Retinal pigment epithelial cell (primary cell): Measurements from ENCODE around the gene CEP295NL.

Source experiments
- DNase-seq: peaks from one replicate; pipeline ENCODE4 v3.0.0-alpha.2; 2010; ENCODE audit warnings: low read depth
- H3K4me3 ChIP-seq: 2 replicates; pipeline ENCODE4 v1.5.1; 2011; ENCODE audit warnings: mild to moderate bottlenecking, low read length, control low read depth, moderate library complexity
- CTCF ChIP-seq: conservative IDR thresholded peaks from 2 replicates; pipeline ENCODE4 v1.5.1; 2011; ENCODE audit warnings: low read depth, low read length, control low read depth, inconsistent platforms

The CEP295NL gene

GRCh38 chr17:78901806-78902205 lies 1.2 kb downstream of the CEP295NL start:
- no peak for TF ChIP-seq CTCF
- no peak overlapping the region for H3K4me3 ChIP-seq
- DNase-seq: no peak

- no peak for DNase-seq
- H3K4me3 ChIP-seq: no peak overlapping the region
- no peak for TF ChIP-seq CTCF
Measured at GRCh38 chr17:78900816-78901215, 2.2 kb downstream of the CEP295NL start.

GRCh38 chr17:78899361-78900260 lies 3.4 kb downstream of the CEP295NL start:
- no peak overlapping the region for H3K4me3 ChIP-seq
- TF ChIP-seq CTCF: no peak
- DNase-seq: peak; percentile 97

- H3K4me3 ChIP-seq: no peak overlapping the region
- DNase-seq: no peak
- TF ChIP-seq CTCF: peak; percentile 8
Measured at GRCh38 chr17:78898947-78899346, 4.1 kb downstream of the CEP295NL start.

- no peak for DNase-seq
- no peak overlapping the region for H3K4me3 ChIP-seq
- no peak for TF ChIP-seq CTCF
Measured at GRCh38 chr17:78898075-78898836, 4.7 kb downstream of the CEP295NL start.

GRCh38 chr17:78897664-78898047 lies 5.3 kb downstream of the CEP295NL start:
- no peak for TF ChIP-seq CTCF
- no peak for DNase-seq
- H3K4me3 ChIP-seq: no peak overlapping the region
